Nephron progenitor cell (in vitro differentiated cells): ENCODE results near the gene DUSP28.

Experiments used
- DNase-seq: peaks from one replicate; pipeline ENCODE4 v3.0.0; 2021
- H3K27ac Mint-ChIP-seq: 2 replicates; pipeline ENCODE4 v1.8.0; 2021; ENCODE audit warnings: mild to moderate bottlenecking, moderate library complexity, mixed read lengths
- H3K27me3 Mint-ChIP-seq: 2 replicates; pipeline ENCODE4 v1.8.0; 2021; ENCODE audit warnings: mild to moderate bottlenecking, low read depth, mixed read lengths; ENCODE audit not compliant: poor library complexity
- H3K36me3 Mint-ChIP-seq: 2 replicates; pipeline ENCODE4 v1.8.0; 2021; ENCODE audit warnings: low read depth, mixed read lengths
- H3K4me1 Mint-ChIP-seq: 2 replicates; pipeline ENCODE4 v1.8.0; 2021; ENCODE audit warnings: mixed read lengths
- H3K4me3 Mint-ChIP-seq: 2 replicates; pipeline ENCODE4 v1.8.0; 2021; ENCODE audit warnings: mild to moderate bottlenecking, moderate library complexity, mixed read lengths
- H3K9me3 Mint-ChIP-seq: 2 replicates; pipeline ENCODE4 v1.8.0; 2021; ENCODE audit warnings: mild to moderate bottlenecking, moderate library complexity, mixed read lengths
- TF ChIP-seq, protein P1 (sequence below): fragments of 200-600 bp; sonication (generic); IDR thresholded peaks from 2 replicates; pipeline ENCODE4 v1.5.0; 2021; ENCODE audit warnings: antibody characterized with exemption

Gene DUSP28

DNA sequence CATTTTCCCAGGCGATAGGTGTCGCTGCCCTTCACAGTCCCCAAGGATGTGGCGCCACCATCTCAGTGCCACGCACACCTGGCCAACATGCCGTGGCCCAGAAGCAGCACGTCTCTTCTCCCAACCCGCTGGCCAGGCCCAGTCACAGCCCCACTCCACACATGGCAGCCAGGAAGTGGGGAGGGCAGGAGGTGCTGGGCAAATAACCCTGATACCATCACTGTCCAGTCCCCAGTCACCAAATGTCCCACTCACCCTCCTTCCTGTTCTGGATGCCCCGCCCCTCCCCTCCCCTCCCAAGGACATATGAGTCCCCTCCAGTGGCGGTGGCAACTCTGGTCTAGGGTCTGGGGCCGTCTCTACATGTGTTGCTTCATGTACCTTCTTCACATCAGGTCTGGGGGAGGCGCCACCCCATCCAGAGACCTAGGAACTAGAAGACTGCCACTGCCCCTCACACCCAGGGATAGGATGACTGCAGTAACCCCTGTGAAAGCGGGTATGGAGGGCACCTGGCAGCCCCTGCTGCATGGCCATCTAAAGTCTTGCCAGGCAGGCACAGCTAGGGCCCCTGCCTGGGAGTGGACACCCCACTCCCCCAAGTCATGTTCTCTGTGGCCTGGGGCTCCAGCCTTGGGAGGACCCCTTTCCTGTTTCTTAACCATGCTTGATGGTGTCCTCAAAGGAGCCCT lies 19.1 kb downstream of the DUSP28 start:
- H3K9me3 Mint-ChIP-seq, result peaks cover 15% of the 10 kb centered on the region
- DNase-seq, result no peak
- no peaks in the 10 kb centered on the region for H3K27me3 Mint-ChIP-seq
- H3K27ac Mint-ChIP-seq, result no peak overlapping the region
- H3K36me3 Mint-ChIP-seq, result peaks cover 35% of the 10 kb centered on the region
- peaks cover 8% of the 10 kb centered on the region for H3K4me1 Mint-ChIP-seq
- TF ChIP-seq, protein P1, sequence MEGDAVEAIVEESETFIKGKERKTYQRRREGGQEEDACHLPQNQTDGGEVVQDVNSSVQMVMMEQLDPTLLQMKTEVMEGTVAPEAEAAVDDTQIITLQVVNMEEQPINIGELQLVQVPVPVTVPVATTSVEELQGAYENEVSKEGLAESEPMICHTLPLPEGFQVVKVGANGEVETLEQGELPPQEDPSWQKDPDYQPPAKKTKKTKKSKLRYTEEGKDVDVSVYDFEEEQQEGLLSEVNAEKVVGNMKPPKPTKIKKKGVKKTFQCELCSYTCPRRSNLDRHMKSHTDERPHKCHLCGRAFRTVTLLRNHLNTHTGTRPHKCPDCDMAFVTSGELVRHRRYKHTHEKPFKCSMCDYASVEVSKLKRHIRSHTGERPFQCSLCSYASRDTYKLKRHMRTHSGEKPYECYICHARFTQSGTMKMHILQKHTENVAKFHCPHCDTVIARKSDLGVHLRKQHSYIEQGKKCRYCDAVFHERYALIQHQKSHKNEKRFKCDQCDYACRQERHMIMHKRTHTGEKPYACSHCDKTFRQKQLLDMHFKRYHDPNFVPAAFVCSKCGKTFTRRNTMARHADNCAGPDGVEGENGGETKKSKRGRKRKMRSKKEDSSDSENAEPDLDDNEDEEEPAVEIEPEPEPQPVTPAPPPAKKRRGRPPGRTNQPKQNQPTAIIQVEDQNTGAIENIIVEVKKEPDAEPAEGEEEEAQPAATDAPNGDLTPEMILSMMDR, result no peak
- H3K4me3 Mint-ChIP-seq, result no peak overlapping the region

DNA sequence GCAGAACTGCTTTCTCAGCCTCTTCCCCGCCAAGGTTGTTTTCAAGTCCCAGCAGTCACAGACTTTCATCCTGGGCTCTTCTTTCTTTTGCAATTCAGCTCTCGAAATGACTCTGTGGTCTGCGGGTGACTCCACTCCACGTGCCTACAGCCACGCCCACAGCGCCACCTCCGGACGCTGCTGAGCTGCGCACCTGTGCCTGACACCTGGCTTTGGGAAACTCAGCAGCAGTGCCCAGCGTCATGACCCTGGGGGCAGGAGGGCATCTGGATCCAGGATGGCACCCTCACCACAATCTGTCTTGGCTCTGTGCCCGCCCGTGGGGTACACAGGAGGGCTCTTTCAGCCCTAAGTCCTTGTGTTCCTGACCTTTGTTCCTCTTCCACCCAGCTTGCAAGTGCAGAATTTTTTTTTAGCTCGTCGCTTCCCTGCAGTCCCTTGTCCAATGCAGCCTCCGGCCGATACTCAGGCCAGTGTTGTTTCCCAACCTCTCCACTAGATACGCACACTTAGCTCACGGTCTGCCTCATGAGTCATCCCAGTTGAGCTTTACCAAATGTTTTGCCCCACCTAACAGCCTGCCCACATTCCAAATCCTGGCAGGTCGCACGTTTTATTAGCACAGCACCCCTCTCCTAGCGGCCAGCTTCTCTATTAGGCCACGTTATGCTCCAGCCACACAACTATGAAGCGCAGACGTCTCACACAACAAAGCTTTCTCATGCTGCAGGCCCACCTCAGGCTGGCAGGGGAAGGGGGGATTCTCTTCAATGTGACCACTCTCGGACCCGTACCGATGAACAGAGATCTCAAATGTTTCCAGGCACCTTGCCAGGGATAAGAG lies 19.8 kb downstream of the DUSP28 start:
- Mint-ChIP-seq H3K4me3 (no peak overlapping the region), H3K36me3 (peaks cover 35% of the 10 kb centered on the region), H3K9me3 (peaks cover 15% of the 10 kb centered on the region), H3K4me1 (peaks cover 16% of the 10 kb centered on the region), H3K27ac (peak overlapping the region; percentile 84), H3K27me3 (no peaks in the 10 kb centered on the region)
- DNase-seq, result no peak
- TF ChIP-seq, protein P1, result no peak

DNA sequence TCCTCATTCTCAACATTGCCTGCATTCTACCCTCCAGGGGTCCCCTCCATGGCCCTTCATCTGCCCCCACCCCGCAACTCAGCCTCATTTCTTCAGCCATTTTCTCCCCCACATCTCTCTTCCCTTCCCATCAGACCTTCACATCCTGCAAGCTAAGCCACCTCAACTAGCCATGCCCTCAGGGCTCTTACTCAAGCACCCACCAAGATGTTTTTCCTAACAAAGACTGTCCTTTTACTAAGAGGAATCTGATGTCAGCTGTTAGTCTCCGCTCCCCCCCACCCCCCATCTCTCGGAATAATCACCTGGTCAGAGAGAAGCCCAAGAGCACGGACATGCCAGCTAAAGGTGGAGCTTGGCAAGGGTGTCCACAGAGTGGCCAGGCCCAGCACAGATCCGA lies 21.7 kb downstream of the DUSP28 start:
- TF ChIP-seq, protein P1, result no peak
- Mint-ChIP-seq H3K27ac (peak overlapping the region; percentile 39), H3K4me3 (no peak overlapping the region), H3K36me3 (peaks cover 35% of the 10 kb centered on the region), H3K4me1 (peaks cover 26% of the 10 kb centered on the region), H3K9me3 (peaks cover 15% of the 10 kb centered on the region), H3K27me3 (no peaks in the 10 kb centered on the region)
- no peak for DNase-seq

- peaks cover 32% of the 10 kb centered on the region for H3K4me1 Mint-ChIP-seq
- no peak overlapping the region for H3K27ac Mint-ChIP-seq
- peaks cover 15% of the 10 kb centered on the region for H3K9me3 Mint-ChIP-seq
- H3K4me3 Mint-ChIP-seq, result no peak overlapping the region
- no peak for DNase-seq
- TF ChIP-seq, protein P1, result no peak
- peaks cover 35% of the 10 kb centered on the region for H3K36me3 Mint-ChIP-seq
- peaks cover 3% of the 10 kb centered on the region for H3K27me3 Mint-ChIP-seq
Measured at GRCh38 chr2:240582781-240583180, 22.6 kb downstream of the DUSP28 start.

- Mint-ChIP-seq H3K36me3 (peaks cover 35% of the 10 kb centered on the region), H3K4me3 (no peak overlapping the region)
- no peak for DNase-seq
Measured at GRCh38 chr2:240583774-240584173, 23.6 kb downstream of the DUSP28 start.

More at GRCh38 chr2:240583774-240584173, 23.6 kb downstream of the DUSP28 start:
- Mint-ChIP-seq H3K4me1 (peaks cover 42% of the 10 kb centered on the region), H3K27ac (peak overlapping the region; percentile 74), H3K27me3 (peaks cover 3% of the 10 kb centered on the region), H3K9me3 (peaks cover 15% of the 10 kb centered on the region)
- TF ChIP-seq, protein P1, result no peak
